OCI-M1 (cell line): Measurements from ENCODE around the gene MAGOH.
"Not testable (repeated sequence)": the region's sequence is repeated elsewhere in the genome, so short reads cannot be mapped to it uniquely, and the experiment has no call there.

ENCODE experiments used
- DNase-seq: peaks from one replicate; lab custom pipeline; 2025; lab: John Stamatoyannopoulos, UW

The MAGOH gene

GRCh38 chr1:53220171-53220961, 18.0 kb downstream of the MAGOH start, which contains the start of gene CZIB:
TSS of gene CZIB (minus strand) at chr1:53220634. CDS start at chr1:53220575, 59 bp downstream.
- peak; percentile 93 for DNase-seq

GRCh38 chr1:53219711-53220110, 18.6 kb downstream of the MAGOH start:
- DNase-seq: no peak

GRCh38 chr1:53218201-53218600, 20.1 kb downstream of the MAGOH start:
- DNase-seq: no peak

GRCh38 chr1:53214376-53214940, 23.9 kb downstream of the MAGOH start:
- no peak for DNase-seq

GRCh38 chr1:53210954-53211353, 27.4 kb downstream of the MAGOH start:
- no peak for DNase-seq

- no peak for DNase-seq
These were observed 28.0 kb downstream of the MAGOH start for GRCh38 chr1:53210352-53210751.

GRCh38 chr1:53207726-53208125, 30.6 kb downstream of the MAGOH start:
- no peak for DNase-seq

GRCh38 chr1:53206735-53207379, 31.5 kb downstream of the MAGOH start:
- no peak for DNase-seq

- DNase-seq: peak; percentile 17
These were observed 32.1 kb downstream of the MAGOH start for GRCh38 chr1:53206083-53206685.

GRCh38 chr1:53205496-53205895, 32.8 kb downstream of the MAGOH start:
- not testable (repeated sequence) for DNase-seq

GRCh38 chr1:53203466-53203865, 34.9 kb downstream of the MAGOH start:
- no peak for DNase-seq

GRCh38 chr1:53198241-53198651, 40.1 kb downstream of the MAGOH start:
- DNase-seq: no peak

- no peak for DNase-seq
These were observed 40.8 kb downstream of the MAGOH start for GRCh38 chr1:53197291-53198200.

- peak; percentile 97 for DNase-seq
These were observed 41.6 kb downstream of the MAGOH start, which contains the start of gene CPT2 for GRCh38 chr1:53196485-53197290. TSS of gene CPT2 (plus strand) at chr1:53196824. CDS start at chr1:53196944, 120 bp downstream.

- no peak for DNase-seq
These were observed 42.3 kb downstream of the MAGOH start for GRCh38 chr1:53196017-53196484.

- no peak for DNase-seq
These were observed 42.9 kb downstream of the MAGOH start for GRCh38 chr1:53195246-53196016.

GRCh38 chr1:53190210-53190611, 48.1 kb downstream of the MAGOH start:
- DNase-seq: no peak

GRCh38 chr1:53189061-53189460, 49.3 kb downstream of the MAGOH start:
- peak; percentile 25 for DNase-seq

GRCh38 chr1:53188099-53188498, 50.2 kb downstream of the MAGOH start:
- no peak for DNase-seq

- no peak for DNase-seq
These were observed 50.9 kb downstream of the MAGOH start for GRCh38 chr1:53187401-53187800.
